GM12878 (cell line): ENCODE measurements around the gene MPPED1. TPM values are rescaled to one million over a fixed set of nuclear protein-coding genes. Genes with fewer than 3 reads are reported as not detected.

Experiments
- ATAC-seq: fragments of 200-7000 bp; cut with Tn5 transposase; 3 replicates; pipeline ENCODE4 v1.9.1; 2020; ENCODE audit warnings: mild to moderate bottlenecking, moderate library complexity
- BruUV-seq: library from RNA; stranded (reverse); fragments of 400-500 nt; replicated peaks from 2 replicates; lab custom pipeline; 2021; lab: Mats Ljungman, UMichigan
- CTCF ChIA-PET: fragments of 300-600 bp; sonication (Branson Sonifier 250); formaldehyde crosslinking; extraction: SDS; loops from one replicate; lab custom pipeline; 2021; ENCODE audit warnings: inconsistent platforms; lab: Yijun Ruan, JAX
- POLR2A ChIA-PET: fragments of 350-600 bp; formaldehyde crosslinking; extraction: SDS; loops from one replicate; lab custom pipeline; 2021; ENCODE audit warnings: inconsistent platforms; lab: Charles Lee
- RAD21 ChIA-PET: fragments of 300-600 bp; sonication (Branson Sonifier 250); formaldehyde crosslinking; loops from one replicate; lab custom pipeline; 2023; ENCODE audit warnings: antibody characterized with exemption; ENCODE audit not compliant: unreplicated experiment; lab: Charles Lee
- SMC1A ChIA-PET: fragments of 300-600 bp; sonication (Branson Sonifier 250); formaldehyde crosslinking; loops from one replicate; lab custom pipeline; 2023; ENCODE audit not compliant: unreplicated experiment, uncharacterized antibody; lab: Charles Lee
- DNase-seq: peaks from one replicate; pipeline ENCODE4 v3.0.0-alpha.2; 2011; ENCODE audit warnings: low read depth, low spot score
- FAIRE-seq: peaks from 3 replicates; lab custom pipeline; 2011; peaks lifted over from hg19 to GRCh38; lab: Jason Lieb, UNC
- H2AFZ ChIP-seq: 2 replicates; pipeline ENCODE4 v1.6.0; 2011; ENCODE audit warnings: low read depth, low read length, control low read depth; ENCODE audit not compliant: control insufficient read depth
- H3K27ac ChIP-seq: 2 replicates; pipeline ENCODE4 v1.5.1; 2011; ENCODE audit warnings: control low read depth; ENCODE audit not compliant: control insufficient read depth, insufficient read depth
- H3K27me3 ChIP-seq, 2 experiments: replicated peaks in 1 of 2; 2 replicates each; pipeline versions ENCODE4 v1.6.0 to v1.6.1; 2011; ENCODE audit warnings: low read length in 1 of 2; ENCODE audit not compliant: control insufficient read depth in 2 of 2, insufficient read depth in 2 of 2
- H3K36me3 ChIP-seq, 2 experiments: 2 replicates each; pipeline ENCODE4 v1.5.1; 2011; ENCODE audit warnings: low read length in 1 of 2; ENCODE audit not compliant: control insufficient read depth in 2 of 2, insufficient read depth in 2 of 2
- H3K4me1 ChIP-seq: 2 replicates; pipeline ENCODE4 v1.6.1; 2011; ENCODE audit warnings: mild to moderate bottlenecking, low read length, moderate library complexity, mixed read lengths; ENCODE audit not compliant: control insufficient read depth, insufficient read depth
- H3K4me2 ChIP-seq: 2 replicates; pipeline ENCODE4 v1.6.0; 2011; ENCODE audit warnings: control low read depth; ENCODE audit not compliant: control insufficient read depth, insufficient read depth
- H3K4me3 ChIP-seq: fragments of 200-600 bp; sonication (generic); 2 replicates; pipeline ENCODE4 v1.5.1; 2016
- H3K79me2 ChIP-seq: 2 replicates; pipeline ENCODE4 v1.6.0; 2011; ENCODE audit warnings: low read length; ENCODE audit not compliant: control insufficient read depth, insufficient read depth
- H3K9ac ChIP-seq: 2 replicates; pipeline ENCODE4 v1.8.0; 2011; ENCODE audit warnings: low read length, control low read depth, mixed read lengths; ENCODE audit not compliant: control insufficient read depth, insufficient read depth
- H3K9me3 ChIP-seq: replicated peaks from 3 replicates; pipeline ENCODE4 v1.5.1; 2011; ENCODE audit warnings: mild to moderate bottlenecking, low read length; ENCODE audit not compliant: control insufficient read depth, insufficient read depth
- H4K20me1 ChIP-seq: 2 replicates; pipeline ENCODE4 v1.6.0; 2011; ENCODE audit not compliant: control insufficient read depth, insufficient read depth
- ASH2L ChIP-seq: fragments of 300-600, 200-600 bp; sonication (generic); IDR thresholded peaks from 2 replicates; pipeline ENCODE4 v1.6.1; 2017; ENCODE audit warnings: low read depth, mild to moderate bottlenecking, borderline replicate concordance
- BCLAF1 ChIP-seq: fragments of 450-650 bp; IDR thresholded peaks from 2 replicates; pipeline ENCODE4 v1.6.1; 2017; ENCODE audit warnings: antibody characterized with exemption, mild to moderate bottlenecking, moderate library complexity
- E2F4 ChIP-seq: IDR thresholded peaks from 2 replicates; pipeline ENCODE4 v1.6.1; 2012; ENCODE audit warnings: low read depth, low read length, improper control_type of control experiment
- ESRRA ChIP-seq: IDR thresholded peaks from 2 replicates; pipeline ENCODE4 v1.6.1; 2012; ENCODE audit warnings: mild to moderate bottlenecking, low read length, improper control_type of control experiment
- HDGF ChIP-seq: fragments of 450-650 bp; IDR thresholded peaks from 2 replicates; pipeline ENCODE4 v1.6.1; 2016; ENCODE audit warnings: antibody characterized with exemption
- NR2C2 ChIP-seq: IDR thresholded peaks from 2 replicates; pipeline ENCODE4 v1.6.1; 2011; ENCODE audit warnings: borderline replicate concordance, low read depth; ENCODE audit not compliant: control insufficient read depth, insufficient read length
- POLR2A ChIP-seq: IDR thresholded peaks from 2 replicates; pipeline ENCODE4 v1.6.1; 2011; ENCODE audit warnings: low read depth, mild to moderate bottlenecking, low read length
- POLR2AphosphoS5 ChIP-seq: IDR thresholded peaks from 2 replicates; pipeline ENCODE4 v1.6.1; 2011; ENCODE audit warnings: mild to moderate bottlenecking, low read length, inconsistent platforms
- POU2F2 ChIP-seq: IDR thresholded peaks from 3 replicates; pipeline ENCODE4 v1.6.1; 2011; ENCODE audit warnings: low read depth, mild to moderate bottlenecking, low read length, borderline replicate concordance
- SRF ChIP-seq, 2 experiments: IDR thresholded peaks; 2 replicates each; pipeline ENCODE4 v1.6.1; 2011; ENCODE audit warnings: low read depth in 2 of 2, low read length in 2 of 2, mild to moderate bottlenecking in 1 of 2, moderate library complexity in 1 of 2
- TCF3 ChIP-seq: IDR thresholded peaks from 2 replicates; pipeline ENCODE4 v1.6.1; 2012; ENCODE audit warnings: low read depth, mild to moderate bottlenecking, low read length, borderline replicate concordance; ENCODE audit not compliant: insufficient read depth
- YBX1 ChIP-seq: fragments of 450-650 bp; IDR thresholded peaks from 2 replicates; pipeline ENCODE4 v1.6.1; 2016; ENCODE audit warnings: antibody characterized with exemption
- YY1 ChIP-seq: IDR thresholded peaks from 2 replicates; pipeline ENCODE4 v1.6.1; 2011; ENCODE audit warnings: low read depth, mild to moderate bottlenecking, low read length
- ZNF24 ChIP-seq: fragments of 450-650 bp; IDR thresholded peaks from 2 replicates; pipeline ENCODE4 v1.6.1; 2017; ENCODE audit warnings: antibody characterized with exemption, mild to moderate bottlenecking
- ZNF274 ChIP-seq: IDR thresholded peaks from one replicate; pipeline ENCODE4 v1.8.0; 2011; ENCODE audit not compliant: insufficient read length, insufficient read depth
- WGBS: methylation state at CpG from one replicate; pipeline ENCODE4 v1.1.6; 2016; ENCODE audit warnings: low lambda C conversion rate; ENCODE audit not compliant: insufficient replicate concordance, insufficient coverage; ENCODE audit errors: missing lambda C conversion rate; 5-methylcytosine and 5-hydroxymethylcytosine counted together
- in situ Hi-C: fragments of 300-500 bp; cut with MboI; formaldehyde crosslinking; loops from 9 replicates; pipeline ENCODE4 v1.14.3; 2018; ENCODE audit warnings: mixed read lengths
- intact Hi-C: fragments of 100-400 bp; cut with micrococcal nuclease; formaldehyde crosslinking; loops from one replicate; pipeline ENCODE4 v1.14.2; 2022; ENCODE audit not compliant: unreplicated experiment
- polyA plus RNA-seq, 11 experiments: library from polyadenylated mRNA; depleted of rRNA in 4 of 11; unstranded in 6 of 11; stranded (reverse) in 5 of 11; fragments of >200 nt; fragmentation: Nextera tagmentation in 4 of 11; fragmentation: Illumina TruSeq in 1 of 11; extraction: Ambion mirVana in 4 of 11; extraction: Trizol in 1 of 11; gene quantifications; 1 replicate in 1 of 11; 2 replicates in 10 of 11; pipeline versions ENCODE4 v1.2.1 to v1.2.3, GENCODE V29; 2011 to 2016; ENCODE audit warnings: inconsistent platforms in 2 of 11, missing spikeins in 2 of 11, low read depth in 1 of 11
- total RNA-seq, 4 experiments: library from RNA; depleted of rRNA in 3 of 4; stranded (reverse); fragments of >200 nt in 3 of 4; fragmentation: Illumina TruSeq in 1 of 4; extraction: Trizol in 1 of 4; gene quantifications; 2 replicates each; pipeline versions ENCODE4 v1.2.1 to v1.2.3, GENCODE V29; 2013 to 2021
- TF ChIP-seq, protein P1 (sequence below): fragments of 450-650 bp; formaldehyde crosslinking; IDR thresholded peaks from 2 replicates; pipeline ENCODE4 v1.4.0; 2022; ENCODE audit warnings: mild to moderate bottlenecking, moderate library complexity
- TF ChIP-seq, protein P2 (sequence below): fragments of 450-650 bp; IDR thresholded peaks from 2 replicates; pipeline ENCODE4 v1.6.1; 2017; ENCODE audit warnings: borderline replicate concordance

The MPPED1 gene
- total and polyA plus RNA-seq, 10 of the 15 experiments (the other 5 are each of a cell fraction or from before 2014, with no cell fraction given), result 0.11 TPM; not detected in 9

- no peaks in the 10 kb centered on the region for H4K20me1 ChIP-seq
- in situ Hi-C loops (no loop called here), intact Hi-C loops (no loop called here)
- ChIA-PET RAD21 (no interaction called here), POLR2A (no interaction called here), CTCF (no interaction called here), SMC1A (no interaction called here)
- H3K9me3 ChIP-seq, result no peaks in the 10 kb centered on the region
- ATAC-seq (no peak), DNase-seq (no peak), FAIRE-seq (no peak)
- no peak overlapping the region for H3K4me3 ChIP-seq
- BruUV-seq, result no TSS peak
- no peak overlapping the region for H3K9ac ChIP-seq
- H3K27me3 ChIP-seq, result peaks cover 0 to 2% of the 10 kb centered on the region in 2 experiments; a peak in 3 of 4 replicates
- H2AFZ ChIP-seq, result no peak overlapping the region
- H3K79me2 ChIP-seq, result no peaks in the 10 kb centered on the region
- WGBS, result 28% methylated on average over 13 of the region's 13 CpGs
- no peak overlapping the region for H3K4me2 ChIP-seq
- H3K27ac ChIP-seq, result no peak overlapping the region
- no peaks in the 10 kb centered on the region for H3K4me1 ChIP-seq
- H3K36me3 ChIP-seq, result no peaks in the 10 kb centered on the region
- TF ChIP-seq POU2F2 (no peak), ZNF24 (no peak), E2F4 (no peak), ZNF274 (no peak), NR2C2 (no peak), POLR2AphosphoS5 (no peak), ASH2L (no peak), POLR2A (no peak), YBX1 (no peak), HDGF (no peak), ESRRA (no peak), SRF (IDR thresholded peaks at IDR 0.05; ENCODE audit: low read depth in 2 of 2, low read length in 2 of 2) (no peak), YY1 (no peak), BCLAF1 (no peak), TCF3 (no peak)
- TF ChIP-seq, protein P1, sequence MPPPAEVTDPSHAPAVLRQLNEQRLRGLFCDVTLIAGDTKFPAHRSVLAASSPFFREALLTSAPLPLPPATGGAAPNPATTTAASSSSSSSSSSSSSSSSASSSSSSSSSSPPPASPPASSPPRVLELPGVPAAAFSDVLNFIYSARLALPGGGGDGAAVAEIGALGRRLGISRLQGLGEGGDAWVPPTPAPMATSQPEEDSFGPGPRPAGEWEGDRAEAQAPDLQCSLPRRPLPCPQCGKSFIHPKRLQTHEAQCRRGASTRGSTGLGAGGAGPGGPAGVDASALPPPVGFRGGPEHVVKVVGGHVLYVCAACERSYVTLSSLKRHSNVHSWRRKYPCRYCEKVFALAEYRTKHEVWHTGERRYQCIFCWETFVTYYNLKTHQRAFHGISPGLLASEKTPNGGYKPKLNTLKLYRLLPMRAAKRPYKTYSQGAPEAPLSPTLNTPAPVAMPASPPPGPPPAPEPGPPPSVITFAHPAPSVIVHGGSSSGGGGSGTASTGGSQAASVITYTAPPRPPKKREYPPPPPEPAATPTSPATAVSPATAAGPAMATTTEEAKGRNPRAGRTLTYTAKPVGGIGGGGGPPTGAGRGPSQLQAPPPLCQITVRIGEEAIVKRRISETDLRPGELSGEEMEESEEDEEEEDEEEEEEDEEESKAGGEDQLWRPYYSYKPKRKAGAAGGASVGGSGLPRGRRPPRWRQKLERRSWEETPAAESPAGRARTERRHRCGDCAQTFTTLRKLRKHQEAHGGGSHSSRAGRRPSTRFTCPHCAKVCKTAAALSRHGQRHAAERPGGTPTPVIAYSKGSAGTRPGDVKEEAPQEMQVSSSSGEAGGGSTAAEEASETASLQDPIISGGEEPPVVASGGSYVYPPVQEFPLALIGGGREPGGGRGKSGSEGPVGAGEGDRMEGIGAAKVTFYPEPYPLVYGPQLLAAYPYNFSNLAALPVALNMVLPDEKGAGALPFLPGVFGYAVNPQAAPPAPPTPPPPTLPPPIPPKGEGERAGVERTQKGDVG, result no peak
- TF ChIP-seq, protein P2, sequence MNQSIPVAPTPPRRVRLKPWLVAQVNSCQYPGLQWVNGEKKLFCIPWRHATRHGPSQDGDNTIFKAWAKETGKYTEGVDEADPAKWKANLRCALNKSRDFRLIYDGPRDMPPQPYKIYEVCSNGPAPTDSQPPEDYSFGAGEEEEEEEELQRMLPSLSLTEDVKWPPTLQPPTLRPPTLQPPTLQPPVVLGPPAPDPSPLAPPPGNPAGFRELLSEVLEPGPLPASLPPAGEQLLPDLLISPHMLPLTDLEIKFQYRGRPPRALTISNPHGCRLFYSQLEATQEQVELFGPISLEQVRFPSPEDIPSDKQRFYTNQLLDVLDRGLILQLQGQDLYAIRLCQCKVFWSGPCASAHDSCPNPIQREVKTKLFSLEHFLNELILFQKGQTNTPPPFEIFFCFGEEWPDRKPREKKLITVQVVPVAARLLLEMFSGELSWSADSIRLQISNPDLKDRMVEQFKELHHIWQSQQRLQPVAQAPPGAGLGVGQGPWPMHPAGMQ, result no peak
Measured at GRCh38 chr22:43419371-43420080, 7.7 kb downstream of the MPPED1 start.
